CD4-positive, alpha-beta T cell treated with Interleukin-4 for 4 hours (primary cell): Measurements from ENCODE around the gene RNF213.

Experiments
- DNase-seq: peaks from one replicate; pipeline ENCODE4 v3.0.0-alpha.2; 2020

Gene RNF213

GRCh38 chr17:80424878-80425765 is 164.5 kb downstream of the RNF213 start:
- no peak for DNase-seq

GRCh38 chr17:80425835-80426426 is 165.3 kb downstream of the RNF213 start:
- no peak for DNase-seq

GRCh38 chr17:80426671-80427326 is 166.1 kb downstream of the RNF213 start:
- peak; percentile 79 for DNase-seq

GRCh38 chr17:80427366-80428282 is 167.0 kb downstream of the RNF213 start:
- DNase-seq: no peak

GRCh38 chr17:80428363-80428762 is 167.7 kb downstream of the RNF213 start:
- DNase-seq: no peak

GRCh38 chr17:80428796-80429195 is 168.1 kb downstream of the RNF213 start:
- no peak for DNase-seq

- no peak for DNase-seq
These were observed 169.0 kb downstream of the RNF213 start for GRCh38 chr17:80429356-80430275.

GRCh38 chr17:80430446-80431245 is 170.0 kb downstream of the RNF213 start:
- no peak for DNase-seq

GRCh38 chr17:80431246-80432195 is 170.9 kb downstream of the RNF213 start:
- DNase-seq: no peak

- no peak for DNase-seq
These were observed 171.8 kb downstream of the RNF213 start for GRCh38 chr17:80432350-80432955.

- no peak for DNase-seq
These were observed 172.4 kb downstream of the RNF213 start for GRCh38 chr17:80432961-80433550.

GRCh38 chr17:80433916-80434666 is 173.4 kb downstream of the RNF213 start:
- DNase-seq: no peak

- DNase-seq: no peak
These were observed 176.9 kb downstream of the RNF213 start for GRCh38 chr17:80437532-80437931.

- no peak for DNase-seq
These were observed 178.2 kb downstream of the RNF213 start for GRCh38 chr17:80438806-80439205.

- no peak for DNase-seq
These were observed 178.8 kb downstream of the RNF213 start for GRCh38 chr17:80439499-80439898.

- DNase-seq: peak; percentile 9
These were observed 180.5 kb downstream of the RNF213 start for GRCh38 chr17:80441133-80441578.

GRCh38 chr17:80441598-80442322 is 181.1 kb downstream of the RNF213 start:
- no peak for DNase-seq
